ENCODE measurements around the gene ALDH3B1. TPM values are rescaled to one million over a fixed set of nuclear protein-coding genes. Genes with fewer than 3 reads are reported as not detected.
"Not testable (repeated sequence)": the region's sequence is repeated elsewhere in the genome, so short reads cannot be mapped to it uniquely, and the experiment has no call there.

Gene ALDH3B1, protein sequence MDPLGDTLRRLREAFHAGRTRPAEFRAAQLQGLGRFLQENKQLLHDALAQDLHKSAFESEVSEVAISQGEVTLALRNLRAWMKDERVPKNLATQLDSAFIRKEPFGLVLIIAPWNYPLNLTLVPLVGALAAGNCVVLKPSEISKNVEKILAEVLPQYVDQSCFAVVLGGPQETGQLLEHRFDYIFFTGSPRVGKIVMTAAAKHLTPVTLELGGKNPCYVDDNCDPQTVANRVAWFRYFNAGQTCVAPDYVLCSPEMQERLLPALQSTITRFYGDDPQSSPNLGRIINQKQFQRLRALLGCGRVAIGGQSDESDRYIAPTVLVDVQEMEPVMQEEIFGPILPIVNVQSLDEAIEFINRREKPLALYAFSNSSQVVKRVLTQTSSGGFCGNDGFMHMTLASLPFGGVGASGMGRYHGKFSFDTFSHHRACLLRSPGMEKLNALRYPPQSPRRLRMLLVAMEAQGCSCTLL
- total RNA-seq, result 2.2 and 2.9 TPM in 2 replicates

DNA sequence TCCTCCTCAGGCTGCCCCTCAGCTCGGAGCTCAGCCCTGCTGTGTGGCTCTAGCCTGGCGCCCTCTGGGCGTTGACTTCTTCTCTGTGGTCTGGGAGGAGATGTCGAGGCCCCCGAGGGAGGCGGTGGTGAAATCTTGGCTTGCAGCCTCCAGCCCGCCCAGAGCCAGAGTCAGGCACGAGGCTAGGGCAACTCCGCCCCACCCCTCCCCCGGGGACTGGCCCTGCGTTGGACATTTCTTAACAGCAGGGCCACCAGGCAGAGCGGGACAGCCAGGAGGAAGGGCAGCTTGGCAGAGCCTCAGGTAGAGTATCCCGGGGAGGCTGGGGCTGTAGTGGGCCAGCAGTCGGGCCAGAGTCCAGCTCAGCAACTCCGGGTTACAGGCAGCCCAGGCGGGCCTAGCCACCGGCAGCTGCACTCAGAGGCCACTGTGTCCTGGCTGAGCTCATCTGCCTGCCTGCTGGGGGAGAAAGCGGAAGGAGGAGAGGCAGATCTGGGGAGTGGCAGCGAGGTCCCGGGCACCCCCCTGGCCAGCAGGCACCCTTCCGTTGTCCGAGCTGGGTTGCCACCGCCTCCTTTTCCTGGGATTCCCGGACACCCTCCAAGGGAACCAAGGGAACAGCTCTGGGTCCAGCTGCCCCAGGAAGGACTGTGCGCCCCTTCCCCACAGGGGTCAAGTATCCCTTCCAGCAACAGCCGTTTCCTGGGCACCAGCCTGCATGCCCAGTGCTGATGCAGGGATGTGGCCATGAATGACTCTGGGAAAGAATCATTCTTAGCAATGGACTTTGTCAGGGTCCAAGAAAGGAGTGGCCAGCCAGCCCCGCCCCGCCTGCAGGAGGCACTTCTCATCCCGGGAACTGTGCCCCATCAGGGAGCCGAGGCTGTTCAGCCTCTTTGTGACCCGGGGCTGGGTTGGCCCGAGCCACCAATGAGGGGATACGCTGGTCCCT lies at the start of gene ALDH3B1:
Gene ALDH3B1, plus strand, starts transcription at position 238 of the 952 bp plus-strand sequence. CDS start 4,971 bp downstream, outside the sequence.
- DNase-seq (ENCODE audit: extremely low read depth, low read depth, low spot score), result no peak

DNA sequence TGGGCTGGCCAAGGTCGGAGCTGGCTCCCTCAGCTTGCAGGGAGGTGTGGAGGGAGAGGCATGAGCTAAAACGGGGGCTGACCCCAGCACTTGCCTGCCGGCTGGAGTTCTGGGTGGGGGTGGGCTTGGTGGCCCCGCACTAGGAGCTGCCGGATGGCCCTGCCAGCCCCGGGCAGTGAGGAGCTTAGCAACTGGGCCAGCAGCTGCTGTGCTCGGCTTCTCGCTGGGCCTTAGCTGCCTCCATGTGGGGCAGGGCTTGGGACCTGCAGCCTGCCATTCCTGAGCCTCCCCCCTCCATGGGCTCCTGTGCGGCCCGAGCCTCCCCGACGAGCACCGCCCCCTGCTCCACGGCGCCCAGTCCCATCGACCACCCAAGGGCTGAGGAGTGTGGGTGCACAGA lies 46.9 kb upstream of the ALDH3B1 start:
- DNase-seq (ENCODE audit: extremely low read depth, low read depth, low spot score), result not testable (repeated sequence)

- DNase-seq (ENCODE audit: extremely low read depth, low read depth, low spot score), result not testable (repeated sequence)
Measured at GRCh38 chr11:67963879-67964278, 46.2 kb upstream of the ALDH3B1 start.

GRCh38 chr11:67964746-67965145 lies 45.4 kb upstream of the ALDH3B1 start:
- not testable (repeated sequence) for DNase-seq (ENCODE audit: extremely low read depth, low read depth, low spot score)

- not testable (repeated sequence) for DNase-seq (ENCODE audit: extremely low read depth, low read depth, low spot score)
Measured at GRCh38 chr11:67965830-67966348, 44.2 kb upstream of the ALDH3B1 start.

DNA sequence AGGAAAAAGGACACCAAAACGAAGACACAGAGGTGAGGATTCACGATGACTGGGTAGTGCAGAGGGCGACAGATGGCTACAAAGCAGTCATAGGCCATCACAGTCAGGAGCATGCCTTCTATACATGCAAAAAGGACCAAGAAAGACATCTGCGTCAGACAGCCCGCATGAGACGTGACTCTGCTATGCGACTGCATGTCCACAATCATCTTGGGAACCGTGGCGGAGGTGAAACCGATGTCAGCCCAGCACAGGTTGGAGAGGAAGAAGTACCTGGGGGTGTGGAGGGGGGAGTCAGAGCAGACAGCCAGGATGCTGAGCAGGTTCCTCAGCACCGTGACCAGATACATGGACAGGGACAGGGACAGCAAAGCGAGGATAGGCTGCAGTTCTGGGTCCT lies 35.4 kb upstream of the ALDH3B1 start:
- DNase-seq (ENCODE audit: extremely low read depth, low read depth, low spot score), result not testable (repeated sequence)

- not testable (repeated sequence) for DNase-seq (ENCODE audit: extremely low read depth, low read depth, low spot score)
Measured at GRCh38 chr11:67978766-67979418, 31.2 kb upstream of the ALDH3B1 start.

DNA sequence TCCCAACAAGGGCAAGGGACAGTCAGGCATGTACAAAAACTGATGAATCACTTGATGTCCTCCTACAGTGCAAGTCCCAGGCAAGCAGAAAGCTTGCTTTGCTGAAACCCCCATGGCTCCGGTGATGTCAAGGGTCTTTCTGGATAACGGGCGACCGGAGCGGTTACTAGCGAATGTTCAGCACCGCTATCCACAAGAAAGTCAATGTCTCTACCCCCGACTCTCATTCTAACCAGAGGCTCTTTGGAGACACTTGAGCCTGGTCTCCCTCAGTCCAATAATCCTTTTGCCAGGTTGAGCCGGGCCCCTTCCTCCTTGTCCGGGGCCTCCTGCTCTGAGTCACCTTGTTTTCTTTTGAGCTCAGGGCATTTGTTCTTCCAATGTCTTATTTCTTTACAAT lies 28.9 kb upstream of the ALDH3B1 start:
- not testable (repeated sequence) for DNase-seq (ENCODE audit: extremely low read depth, low read depth, low spot score)

- DNase-seq (ENCODE audit: extremely low read depth, low read depth, low spot score), result not testable (repeated sequence)
Measured at GRCh38 chr11:67982255-67982857, 27.8 kb upstream of the ALDH3B1 start.

GRCh38 chr11:67983951-67984350 lies 26.2 kb upstream of the ALDH3B1 start:
- DNase-seq (ENCODE audit: extremely low read depth, low read depth, low spot score), result no peak

- not testable (repeated sequence) for DNase-seq (ENCODE audit: extremely low read depth, low read depth, low spot score)
Measured at GRCh38 chr11:67985302-67985701, 24.8 kb upstream of the ALDH3B1 start.

- DNase-seq (ENCODE audit: extremely low read depth, low read depth, low spot score), result not testable (repeated sequence)
Measured at GRCh38 chr11:67990546-67991346, 19.4 kb upstream of the ALDH3B1 start.

GRCh38 chr11:67991347-67992121 lies 18.6 kb upstream of the ALDH3B1 start:
- not testable (repeated sequence) for DNase-seq (ENCODE audit: extremely low read depth, low read depth, low spot score)

- DNase-seq (ENCODE audit: extremely low read depth, low read depth, low spot score), result not testable (repeated sequence)
Measured at GRCh38 chr11:67993821-67994220, 16.3 kb upstream of the ALDH3B1 start.

- DNase-seq (ENCODE audit: extremely low read depth, low read depth, low spot score), result not testable (repeated sequence)
Measured at GRCh38 chr11:67994387-67994786, 15.7 kb upstream of the ALDH3B1 start.

GRCh38 chr11:67995129-67995528 lies 15.0 kb upstream of the ALDH3B1 start:
- not testable (repeated sequence) for DNase-seq (ENCODE audit: extremely low read depth, low read depth, low spot score)

GRCh38 chr11:67995579-67995978 lies 14.5 kb upstream of the ALDH3B1 start:
- DNase-seq (ENCODE audit: extremely low read depth, low read depth, low spot score), result not testable (repeated sequence)

DNA sequence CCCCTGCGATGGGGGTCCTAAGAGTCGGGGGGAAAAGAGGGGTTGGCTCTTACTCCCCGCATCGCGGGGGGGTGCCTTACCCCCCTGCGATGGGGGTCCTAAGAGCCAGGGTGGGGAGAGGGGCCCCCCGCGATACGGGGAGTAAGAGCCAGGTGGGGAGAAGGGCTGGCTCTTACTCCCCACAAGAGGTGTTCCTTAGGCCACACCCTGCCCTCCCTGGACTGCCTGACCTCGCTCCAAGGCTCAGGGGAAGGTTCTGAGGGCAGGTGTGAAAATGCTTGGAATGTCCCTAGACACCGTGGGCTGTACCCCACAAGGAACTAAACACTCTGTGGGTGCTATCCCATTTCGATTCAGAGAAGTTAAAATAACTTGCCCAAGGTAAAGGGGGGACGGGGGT lies 14.1 kb upstream of the ALDH3B1 start:
- no peak for DNase-seq (ENCODE audit: extremely low read depth, low read depth, low spot score)

All from glomerular endothelial cell (primary cell).